Lower leg skin (tissue), 4 donors: ENCODE data around the gene CYP2S1. TPM values are rescaled to one million over a fixed set of nuclear protein-coding genes. Genes with fewer than 3 reads are reported as not detected.

Source experiments
- DNase-seq, 2 donors: peaks; one replicate each; pipeline ENCODE4 v3.0.0-alpha.2; 2019; ENCODE audit warnings: low spot score in 2 of 2
- H3K4me3 ChIP-seq: fragments of 200-600 bp; sonication (generic); 2 replicates; pipeline ENCODE4 v1.5.1; 2017; ENCODE audit warnings: mild to moderate bottlenecking, low read depth; ENCODE audit not compliant: poor library complexity, severe bottlenecking
- POLR2A ChIP-seq, 2 donors: fragments of 450-650 bp; IDR thresholded peaks; one replicate each; pipeline ENCODE4 v1.6.1; 2016 to 2017; ENCODE audit warnings: antibody characterized with exemption in 2 of 2, mild to moderate bottlenecking in 1 of 2, moderate library complexity in 1 of 2
- WGBS, 2 donors: methylation state at CpG; one replicate each; pipeline ENCODE4 v1.1.5; 2018; 5-methylcytosine and 5-hydroxymethylcytosine counted together
- intact Hi-C: fragments of 100-400 bp; cut with DNase I; formaldehyde crosslinking; loops from one replicate; pipeline ENCODE4 v1.15.0; 2023; ENCODE audit warnings: low total_unique reads
- total RNA-seq, 4 donors: library from RNA; depleted of rRNA; stranded (reverse); fragments of >200 nt; gene quantifications; one replicate each; pipeline ENCODE4 v1.1.0, GENCODE V29; 2016
- TF ChIP-seq, protein P1 (sequence below), 3 donors: fragments of 450-650 bp; IDR thresholded peaks; one replicate each; pipeline ENCODE4 v1.5.1; 2016; ENCODE audit warnings: antibody characterized with exemption in 3 of 3, mild to moderate bottlenecking in 3 of 3, moderate library complexity in 2 of 3

The CYP2S1 gene
- total RNA-seq, 4 donors from 2014 or later: 0.49 to 3.8 (median 1.9) TPM

GRCh38 chr19:41233748-41234240 lies 40.8 kb downstream of the CYP2S1 start:
- WGBS, 2 donors: 63 to 73% methylated on average over 4 of the region's 4 CpGs
- H3K4me3 ChIP-seq: no peak overlapping the region
- intact Hi-C loops: no loop called here
- DNase-seq: no peak
- TF ChIP-seq POLR2A (IDR thresholded peaks at IDR 0.05): no peak
- TF ChIP-seq, protein P1, sequence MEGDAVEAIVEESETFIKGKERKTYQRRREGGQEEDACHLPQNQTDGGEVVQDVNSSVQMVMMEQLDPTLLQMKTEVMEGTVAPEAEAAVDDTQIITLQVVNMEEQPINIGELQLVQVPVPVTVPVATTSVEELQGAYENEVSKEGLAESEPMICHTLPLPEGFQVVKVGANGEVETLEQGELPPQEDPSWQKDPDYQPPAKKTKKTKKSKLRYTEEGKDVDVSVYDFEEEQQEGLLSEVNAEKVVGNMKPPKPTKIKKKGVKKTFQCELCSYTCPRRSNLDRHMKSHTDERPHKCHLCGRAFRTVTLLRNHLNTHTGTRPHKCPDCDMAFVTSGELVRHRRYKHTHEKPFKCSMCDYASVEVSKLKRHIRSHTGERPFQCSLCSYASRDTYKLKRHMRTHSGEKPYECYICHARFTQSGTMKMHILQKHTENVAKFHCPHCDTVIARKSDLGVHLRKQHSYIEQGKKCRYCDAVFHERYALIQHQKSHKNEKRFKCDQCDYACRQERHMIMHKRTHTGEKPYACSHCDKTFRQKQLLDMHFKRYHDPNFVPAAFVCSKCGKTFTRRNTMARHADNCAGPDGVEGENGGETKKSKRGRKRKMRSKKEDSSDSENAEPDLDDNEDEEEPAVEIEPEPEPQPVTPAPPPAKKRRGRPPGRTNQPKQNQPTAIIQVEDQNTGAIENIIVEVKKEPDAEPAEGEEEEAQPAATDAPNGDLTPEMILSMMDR (IDR thresholded peaks at IDR 0.05): no peak

DNA sequence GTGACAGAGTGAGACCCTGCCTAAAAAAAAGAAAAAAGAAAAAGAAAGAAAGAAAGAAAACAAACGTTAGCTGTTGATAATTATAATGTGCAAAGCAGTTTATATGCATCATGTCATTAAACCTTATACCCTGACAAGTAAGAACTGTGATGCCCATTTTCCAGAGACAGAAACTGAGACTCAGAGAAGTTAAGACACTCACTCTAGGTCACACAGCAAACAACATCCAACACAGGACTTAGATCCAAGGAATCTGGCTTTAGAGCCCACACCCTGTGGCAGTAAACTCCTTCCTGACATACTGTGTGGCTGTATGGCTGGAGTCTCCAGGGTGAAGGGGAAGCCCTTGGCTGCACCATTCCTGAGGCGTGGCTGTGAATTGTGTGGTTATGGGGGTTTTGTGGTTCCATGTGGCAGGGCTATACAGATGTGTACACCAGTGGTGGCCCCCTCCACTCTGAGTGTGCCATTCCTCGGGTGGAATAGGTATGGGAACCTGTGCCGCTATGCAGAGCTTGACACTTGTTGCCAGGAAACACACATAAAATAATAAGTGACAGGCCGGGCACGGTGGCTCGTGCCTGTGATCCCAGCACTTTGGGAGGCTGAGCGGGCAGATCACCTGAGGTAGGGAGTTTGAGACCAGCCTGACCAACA lies 41.6 kb downstream of the CYP2S1 start:
- 84 to 91% methylated on average over 8 of the region's 8 CpGs for WGBS, 2 donors
- intact Hi-C loops: no loop called here

DNA sequence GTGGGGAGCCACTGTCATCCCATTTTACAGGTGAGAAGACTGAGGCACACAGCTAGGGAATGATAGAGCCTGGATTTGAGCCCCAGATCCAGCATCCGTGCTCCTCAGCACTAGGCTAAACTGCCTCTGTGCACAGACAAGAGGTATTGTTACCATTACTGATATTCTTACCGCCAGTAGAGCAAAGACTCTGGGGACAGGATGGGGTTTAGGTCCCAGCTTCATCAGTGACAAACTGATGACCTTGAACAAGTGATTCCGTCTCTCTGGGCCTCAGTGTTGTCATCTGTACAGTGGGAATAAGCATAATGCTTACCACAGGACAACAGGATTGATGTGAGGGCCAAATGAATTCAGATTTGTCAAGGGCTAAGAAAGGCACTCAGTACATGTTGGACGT lies 42.5 kb downstream of the CYP2S1 start:
- intact Hi-C loops: no loop called here
- no peak overlapping the region for H3K4me3 ChIP-seq
- WGBS, 2 donors: 84 to 88% methylated on average over 4 of the region's 4 CpGs
- no peak for DNase-seq
- no peak for TF ChIP-seq POLR2A (IDR thresholded peaks at IDR 0.05)
- TF ChIP-seq, protein P1 (IDR thresholded peaks at IDR 0.05): no peak

More for the DNA sequence above, 41.6 kb downstream of the CYP2S1 start:
- TF ChIP-seq, protein P1 (IDR thresholded peaks at IDR 0.05): no peak
- no peak for TF ChIP-seq POLR2A (IDR thresholded peaks at IDR 0.05)
- H3K4me3 ChIP-seq: no peak overlapping the region
- DNase-seq: no peak

DNA sequence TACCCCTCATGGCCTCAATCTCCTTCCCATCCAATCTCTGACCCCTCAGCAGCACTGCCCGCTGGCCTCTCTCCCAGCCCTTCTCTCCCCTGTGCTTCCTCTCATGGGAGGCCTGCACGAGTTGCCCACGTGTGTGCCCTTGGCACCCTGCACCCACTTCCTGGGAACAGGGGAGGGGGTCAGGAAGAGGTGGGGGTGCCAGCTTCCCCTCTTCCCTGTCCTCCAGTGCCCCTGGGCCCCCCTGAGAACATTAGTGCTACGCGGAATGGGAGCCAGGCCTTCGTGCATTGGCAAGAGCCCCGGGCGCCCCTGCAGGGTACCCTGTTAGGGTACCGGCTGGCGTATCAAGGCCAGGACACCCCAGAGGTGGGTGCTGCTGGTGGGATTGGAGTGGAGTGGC lies 45.2 kb downstream of the CYP2S1 start:
- DNase-seq: no peak
- WGBS, 2 donors: 81 to 88% methylated on average over 10 of the region's 10 CpGs
- no peak overlapping the region for H3K4me3 ChIP-seq
- TF ChIP-seq, protein P1 (IDR thresholded peaks at IDR 0.05): no peak
- TF ChIP-seq POLR2A (IDR thresholded peaks at IDR 0.05): no peak
- intact Hi-C loops: no loop called here

- DNase-seq: no peak
- WGBS, 2 donors: 29 to 49% methylated on average over 9 of the region's 9 CpGs
- H3K4me3 ChIP-seq: no peak overlapping the region
- TF ChIP-seq, protein P1 (IDR thresholded peaks at IDR 0.05): no peak
- no peak for TF ChIP-seq POLR2A (IDR thresholded peaks at IDR 0.05)
- intact Hi-C loops: no loop called here
Measured at GRCh38 chr19:41239363-41239762, 46.3 kb downstream of the CYP2S1 start.
